Ectodermal cell (in vitro differentiated cells): ENCODE data around the gene M1AP.

Source experiments
- H3K27ac ChIP-seq: 2 replicates; pipeline ENCODE4 v1.7.0; 2013; ENCODE audit warnings: mild to moderate bottlenecking, low read depth, low read length; ENCODE audit not compliant: insufficient read depth, poor library complexity, severe bottlenecking
- H3K27me3 ChIP-seq: 2 replicates; pipeline ENCODE4 v1.7.0; 2013; ENCODE audit warnings: mild to moderate bottlenecking, low read length; ENCODE audit not compliant: insufficient read depth, control insufficient read depth, poor library complexity, severe bottlenecking
- H3K36me3 ChIP-seq: one replicate; pipeline ENCODE4 v1.7.0; 2013; ENCODE audit warnings: low read length; ENCODE audit not compliant: control insufficient read depth, insufficient read depth
- H3K4me1 ChIP-seq: one replicate; pipeline ENCODE4 v1.7.0; 2013; ENCODE audit warnings: low read length; ENCODE audit not compliant: control insufficient read depth, insufficient read depth
- H3K4me3 ChIP-seq: 2 replicates; pipeline ENCODE4 v1.7.0; 2013; ENCODE audit warnings: low read depth, low read length, control low read depth; ENCODE audit not compliant: insufficient read depth
- H3K9me3 ChIP-seq: 2 replicates; pipeline ENCODE4 v1.7.0; 2013; ENCODE audit warnings: mild to moderate bottlenecking, low read length, moderate library complexity; ENCODE audit not compliant: control insufficient read depth
- WGBS, 2 experiments: methylation state at CpG; one replicate each; pipeline ENCODE4 v1.1.7; 2013; ENCODE audit warnings: missing lambda C conversion rate in 2 of 2; 5-methylcytosine and 5-hydroxymethylcytosine counted together

The M1AP gene

GRCh38 chr2:74533464-74533863, 114.7 kb downstream of the M1AP start:
- no peak overlapping the region for H3K27ac ChIP-seq
- no peak overlapping the region for H3K4me3 ChIP-seq
- peaks cover 8% of the 10 kb centered on the region for H3K36me3 ChIP-seq
- peaks cover 4% of the 10 kb centered on the region for H3K4me1 ChIP-seq
- no peaks in the 10 kb centered on the region for H3K9me3 ChIP-seq
- no peaks in the 10 kb centered on the region for H3K27me3 ChIP-seq
- WGBS, 2 experiments: 92 to 96% methylated on average over 4 of the region's 4 CpGs

- Histone ChIP-seq H3K36me3 (peaks cover 17% of the 10 kb centered on the region), H3K9me3 (no peaks in the 10 kb centered on the region), H3K4me3 (no peak overlapping the region), H3K27me3 (no peaks in the 10 kb centered on the region), H3K4me1 (peaks cover 8% of the 10 kb centered on the region), H3K27ac (no peak overlapping the region)
These were observed 115.9 kb downstream of the M1AP start for GRCh38 chr2:74532222-74532621.

GRCh38 chr2:74531666-74532065, 116.5 kb downstream of the M1AP start:
- H3K27me3 ChIP-seq: no peaks in the 10 kb centered on the region
- no peak overlapping the region for H3K27ac ChIP-seq
- H3K9me3 ChIP-seq: no peaks in the 10 kb centered on the region
- no peak overlapping the region for H3K4me3 ChIP-seq
- H3K4me1 ChIP-seq: peaks cover 8% of the 10 kb centered on the region
- 88 to 89% methylated on average over 7 of the region's 7 CpGs for WGBS, 2 experiments
- peaks cover 23% of the 10 kb centered on the region for H3K36me3 ChIP-seq

GRCh38 chr2:74530239-74531187, 117.6 kb downstream of the M1AP start:
- peaks cover 8% of the 10 kb centered on the region for H3K4me1 ChIP-seq
- no peak overlapping the region for H3K27ac ChIP-seq
- H3K9me3 ChIP-seq: no peaks in the 10 kb centered on the region
- H3K27me3 ChIP-seq: no peaks in the 10 kb centered on the region
- WGBS, 2 experiments: 13 to 15% methylated on average over 54 of the region's 54 CpGs
- H3K36me3 ChIP-seq: peaks cover 26% of the 10 kb centered on the region
- H3K4me3 ChIP-seq: peak overlapping the region; percentile 97

DNA sequence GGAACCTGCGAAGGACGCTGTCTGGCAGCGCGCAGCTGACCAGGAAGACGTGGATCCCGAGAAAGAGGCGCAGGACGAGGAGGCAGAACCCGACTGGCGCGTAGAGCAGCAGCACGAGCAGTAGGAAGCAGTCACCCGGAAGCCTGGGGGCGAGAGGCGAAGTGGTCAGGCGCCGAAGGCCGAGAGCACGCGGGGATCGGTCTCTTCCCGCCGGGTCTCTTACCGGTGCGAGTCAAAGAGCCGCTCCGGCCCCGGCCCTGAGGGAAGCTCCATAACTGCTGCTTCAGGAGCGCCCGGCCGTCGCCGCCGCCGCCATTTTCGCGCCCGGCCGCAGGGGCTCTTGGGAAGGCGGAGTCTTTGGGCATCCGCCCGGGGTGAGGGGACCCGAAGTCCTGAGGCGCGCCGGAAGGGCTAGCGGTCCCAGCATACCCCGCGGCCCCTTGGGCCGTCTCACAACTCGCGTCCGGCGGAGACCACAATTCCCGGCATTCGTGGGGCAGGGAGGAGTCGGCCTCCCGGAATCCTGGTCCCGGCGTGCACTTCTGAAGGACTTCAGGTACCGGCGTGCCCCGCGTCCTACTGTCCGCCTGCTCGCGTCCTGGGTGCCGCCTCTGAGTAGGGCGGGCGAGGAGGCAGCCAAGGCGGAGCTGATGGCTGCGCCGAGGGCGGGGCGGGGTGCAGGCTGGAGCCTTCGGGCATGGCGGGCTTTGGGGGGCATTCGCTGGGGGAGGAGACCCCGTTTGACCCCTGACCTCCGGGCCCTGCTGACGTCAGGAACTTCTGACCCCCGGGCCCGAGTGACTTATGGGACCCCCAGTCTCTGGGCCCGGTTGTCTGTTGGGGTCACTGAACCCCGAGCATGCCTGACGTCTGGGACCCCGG, 118.5 kb downstream of the M1AP start, which contains the start of the genes AUP1 and HTRA2:
TSS of gene AUP1 (minus strand) at position 350 of the 882 bp plus-strand sequence. CDS start at position 273, 77 bp downstream.
TSS of gene HTRA2 (plus strand) at position 577 of the 882 bp plus-strand sequence. CDS start at position 651, 74 bp downstream.
- peaks cover 26% of the 10 kb centered on the region for H3K36me3 ChIP-seq
- H3K4me3 ChIP-seq: peak within 1 kb of the TSS; percentile 97
- WGBS, 2 experiments: 0% methylated on average over 87 of the region's 87 CpGs
- peaks cover 8% of the 10 kb centered on the region for H3K4me1 ChIP-seq
- no peaks in the 10 kb centered on the region for H3K27me3 ChIP-seq
- no peak within 1 kb of the TSS for H3K27ac ChIP-seq
- H3K9me3 ChIP-seq: no peaks in the 10 kb centered on the region

GRCh38 chr2:74528600-74529356, 119.4 kb downstream of the M1AP start:
- H3K4me1 ChIP-seq: peaks cover 8% of the 10 kb centered on the region
- no peak overlapping the region for H3K27ac ChIP-seq
- WGBS, 2 experiments: 15 to 18% methylated on average over 28 to 29 of the region's 29 CpGs
- no peaks in the 10 kb centered on the region for H3K27me3 ChIP-seq
- H3K36me3 ChIP-seq: peaks cover 26% of the 10 kb centered on the region
- H3K4me3 ChIP-seq: peak overlapping the region; percentile 97
- no peaks in the 10 kb centered on the region for H3K9me3 ChIP-seq

- H3K4me3 ChIP-seq: no peak overlapping the region
- H3K27ac ChIP-seq: no peak overlapping the region
- H3K4me1 ChIP-seq: peaks cover 8% of the 10 kb centered on the region
- no peaks in the 10 kb centered on the region for H3K9me3 ChIP-seq
- H3K36me3 ChIP-seq: peaks cover 23% of the 10 kb centered on the region
- 94 to 95% methylated on average over 9 of the region's 9 CpGs for WGBS, 2 experiments
- H3K27me3 ChIP-seq: no peaks in the 10 kb centered on the region
These were observed 120.4 kb downstream of the M1AP start for GRCh38 chr2:74527741-74528140.

GRCh38 chr2:74526649-74527230, 121.4 kb downstream of the M1AP start:
- Histone ChIP-seq H3K27me3 (peaks cover 4% of the 10 kb centered on the region), H3K36me3 (peaks cover 18% of the 10 kb centered on the region), H3K4me1 (peaks cover 8% of the 10 kb centered on the region), H3K4me3 (no peak overlapping the region), H3K9me3 (no peaks in the 10 kb centered on the region), H3K27ac (no peak overlapping the region)
- WGBS, 2 experiments: 97% methylated on average over 11 of the region's 11 CpGs
